Epithelial cell of proximal tubule (primary cell): ENCODE data around the gene AGER. TPM values are rescaled to one million over a fixed set of nuclear protein-coding genes. Genes with fewer than 3 reads are reported as not detected.

Experiments used
- DNase-seq: peaks from one replicate; pipeline ENCODE4 v3.0.0-alpha.2; 2011; ENCODE audit warnings: low read depth
- H3K4me3 ChIP-seq: 2 replicates; pipeline ENCODE4 v1.5.1; 2011; ENCODE audit warnings: low read depth, mild to moderate bottlenecking, low read length
- CTCF ChIP-seq: conservative IDR thresholded peaks from 2 replicates; pipeline ENCODE4 v1.5.1; 2012; ENCODE audit warnings: low read depth, mild to moderate bottlenecking, low read length
- total RNA-seq: library from RNA; depleted of rRNA; stranded (reverse); fragments of >200 nt; gene quantifications from 2 replicates; pipeline ENCODE4 v1.2.3, GENCODE V29; 2015

Gene AGER
- 0.80 and 1.4 TPM in 2 replicates for total RNA-seq

- no peak within 1 kb of the TSS for H3K4me3 ChIP-seq
- DNase-seq = no peak
- TF ChIP-seq CTCF = no peak
These were observed at the start of gene AGER for GRCh38 chr6:32184084-32184640. Gene AGER (minus strand): TSS chr6:32184253. CDS start chr6:32184222, 31 bp downstream.

DNA sequence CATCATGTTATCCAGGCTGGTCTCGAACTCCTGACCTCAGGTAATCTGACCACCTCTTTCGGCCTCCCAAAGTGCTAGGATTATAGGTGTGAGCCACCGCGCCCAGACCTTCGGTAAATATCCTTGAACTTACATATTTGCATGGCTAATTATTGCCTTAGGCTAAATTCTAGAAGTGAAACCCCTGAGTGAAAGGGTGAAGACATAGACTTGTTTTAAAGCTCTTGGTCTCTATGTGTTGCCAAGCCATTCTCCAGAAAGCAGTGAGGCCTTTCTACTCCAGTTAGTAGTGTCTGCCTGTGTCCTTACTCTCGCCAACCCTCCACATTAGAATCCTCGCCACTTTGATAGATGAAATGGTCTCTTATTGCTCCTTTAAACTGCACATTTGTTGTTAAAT, 42.4 kb upstream of the AGER start:
- TF ChIP-seq CTCF = no peak
- no peak for DNase-seq

DNA sequence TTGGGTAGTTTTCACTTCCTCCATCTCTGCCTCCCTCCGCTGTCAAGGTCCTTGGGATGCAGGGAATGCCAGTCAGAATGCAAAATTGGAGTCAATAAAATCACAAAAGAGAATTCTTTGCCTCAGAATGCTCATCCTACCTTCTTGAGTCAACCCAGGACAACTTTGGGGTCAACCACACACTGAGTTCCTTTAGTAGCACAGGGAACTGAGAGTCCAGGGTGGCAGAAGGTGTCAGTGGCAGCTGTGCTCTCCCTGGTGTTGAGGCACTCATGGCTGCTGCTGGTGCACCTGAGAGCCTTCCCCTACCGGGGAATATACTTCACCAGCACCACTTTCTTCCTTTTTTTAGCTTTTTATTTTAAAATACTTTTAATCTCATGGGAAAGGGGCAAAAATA, 40.6 kb upstream of the AGER start:
- no peak overlapping the region for H3K4me3 ChIP-seq
- DNase-seq = no peak
- no peak for TF ChIP-seq CTCF

More for the DNA sequence above, 42.4 kb upstream of the AGER start:
- H3K4me3 ChIP-seq = no peak overlapping the region

- no peak for DNase-seq
- no peak within 1 kb of the TSS for H3K4me3 ChIP-seq
- TF ChIP-seq CTCF = no peak
These were observed 39.5 kb upstream of the AGER start, which contains the start of gene NOTCH4 for GRCh38 chr6:32223258-32224235. Gene NOTCH4 (minus strand): TSS chr6:32224067. CDS start chr6:32223928, 139 bp downstream.

DNA sequence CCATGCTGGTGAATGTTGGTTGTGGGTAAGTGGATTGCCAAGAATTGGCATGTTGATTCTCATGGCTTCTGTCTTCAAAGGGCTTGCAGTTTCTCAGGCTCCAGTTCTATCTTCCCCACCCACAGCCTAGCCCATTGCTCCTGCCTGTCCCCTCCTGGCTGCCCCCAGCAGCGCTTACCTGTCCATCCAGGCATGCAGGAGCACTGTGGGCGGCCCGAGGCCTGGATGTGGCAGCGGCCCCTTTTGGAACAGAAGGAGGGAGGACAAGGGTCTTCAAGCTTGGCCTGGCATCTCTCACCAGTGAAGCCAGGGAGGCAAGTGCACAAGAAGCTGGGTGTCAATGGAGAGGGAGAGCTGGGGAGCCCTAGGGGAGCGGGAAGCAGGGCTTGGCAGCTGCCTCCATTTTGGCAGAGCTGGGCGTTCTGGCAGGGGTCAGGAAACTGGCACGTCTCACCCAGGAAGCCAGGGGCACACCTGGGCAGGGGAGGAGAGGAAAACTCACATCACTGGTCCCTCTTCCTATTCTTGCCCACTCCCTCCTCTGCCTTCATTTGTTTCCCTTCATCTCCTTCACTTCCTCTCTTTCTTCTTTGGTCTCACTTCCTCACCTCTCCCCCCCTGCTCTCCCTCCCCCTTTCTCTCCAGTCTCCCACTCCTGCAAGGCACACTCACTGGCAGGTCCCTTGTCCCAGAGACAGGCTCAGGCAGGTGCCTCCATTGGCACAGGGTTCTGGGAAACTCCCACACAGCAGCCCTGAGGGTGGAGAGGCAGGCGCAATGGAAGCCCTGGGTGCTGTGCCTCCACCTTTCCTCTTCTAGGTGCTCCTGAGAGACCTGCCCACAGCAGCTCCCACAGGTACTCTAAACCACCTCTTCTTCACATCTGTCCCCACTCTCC, 38.5 kb upstream of the AGER start:
- DNase-seq = no peak
- TF ChIP-seq CTCF = no peak
- H3K4me3 ChIP-seq = no peak overlapping the region

DNA sequence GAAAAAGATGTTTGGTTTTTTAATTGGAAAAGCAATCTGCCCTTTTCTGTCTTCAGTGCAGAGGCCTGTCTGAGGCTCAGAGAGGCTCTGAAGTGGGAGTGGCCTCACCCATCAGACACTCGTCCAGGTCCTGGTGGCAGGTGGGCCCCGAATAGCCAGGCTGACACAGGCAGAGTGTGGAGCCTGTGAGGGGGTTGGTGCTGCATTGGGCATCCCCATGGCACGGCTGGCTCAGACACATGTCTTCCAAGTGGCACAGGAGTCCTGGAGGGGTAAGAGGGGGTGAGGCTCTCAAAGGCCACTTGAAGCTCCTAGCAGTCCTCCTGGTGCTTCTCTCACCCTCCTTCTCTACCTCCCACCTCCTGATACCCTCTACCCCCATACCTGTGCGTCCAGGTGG, 36.0 kb upstream of the AGER start:
- no peak for TF ChIP-seq CTCF
- no peak for DNase-seq
- no peak overlapping the region for H3K4me3 ChIP-seq
